DND-41 (cell line): ENCODE results near the gene SDHA.

Experiments used
- CTCF ChIP-seq: IDR thresholded peaks from 2 replicates; pipeline ENCODE4 v1.5.1; 2012; ENCODE audit warnings: borderline replicate concordance, low read length, moderate library complexity, mild to moderate bottlenecking; ENCODE audit not compliant: poor library complexity, severe bottlenecking; ENCODE audit errors: extremely low read depth
- EZH2 ChIP-seq: IDR thresholded peaks from 3 replicates; pipeline ENCODE4 v1.6.1; 2012; ENCODE audit warnings: borderline replicate concordance, low read depth, mild to moderate bottlenecking, moderate library complexity, low read length, inconsistent platforms; ENCODE audit not compliant: severe bottlenecking

GRCh38 chr5:182126-182525 lies 36.0 kb upstream of the SDHA start:
- no peak for TF ChIP-seq EZH2
- TF ChIP-seq CTCF = no peak
